Measurements from ENCODE around the gene ACVR1C.

The ACVR1C gene

GRCh38 chr2:157498483-157498882 lies 130.2 kb downstream of the ACVR1C start:
- DNase-seq (ENCODE audit: low read depth in 2 of 2, low spot score in 1 of 2), result no peak

GRCh38 chr2:157497638-157498314 lies 130.9 kb downstream of the ACVR1C start:
- no peak for DNase-seq (ENCODE audit: low read depth in 2 of 2, low spot score in 1 of 2)

DNA sequence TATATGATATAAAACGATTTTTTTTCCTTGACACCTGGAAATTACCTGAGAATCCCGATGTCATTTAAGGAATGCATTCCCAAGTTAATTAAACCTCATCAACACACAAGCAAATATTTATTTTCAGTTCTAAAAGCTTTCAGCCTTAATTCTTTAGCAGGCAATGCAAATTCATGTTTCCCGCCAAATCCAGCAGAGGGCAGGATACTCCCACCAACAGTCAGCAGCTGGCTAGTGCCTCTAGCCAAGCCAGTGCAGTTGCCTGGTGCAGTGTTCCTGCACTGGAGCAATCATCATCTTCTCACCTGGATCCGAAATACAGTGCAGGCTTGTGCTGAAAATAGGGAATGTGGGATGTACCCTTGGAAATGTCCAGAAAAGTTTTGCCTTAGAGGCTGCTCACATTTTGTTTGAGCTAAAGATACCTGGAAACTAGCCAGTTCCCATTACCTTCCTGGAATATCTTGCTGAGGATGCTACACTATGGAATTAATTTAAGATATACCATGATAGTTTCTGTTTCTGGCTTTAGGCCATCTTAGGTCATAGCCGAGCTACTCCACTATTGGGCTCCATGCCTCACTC lies 136.4 kb downstream of the ACVR1C start:
- DNase-seq (ENCODE audit: low read depth in 2 of 2, low spot score in 1 of 2), result peak; percentile 34 to 47

GRCh38 chr2:157489983-157490382 lies 138.7 kb downstream of the ACVR1C start:
- no peak for DNase-seq (ENCODE audit: low read depth in 2 of 2, low spot score in 1 of 2)

- DNase-seq (ENCODE audit: low read depth in 2 of 2, low spot score in 1 of 2), result no peak
These were observed 139.8 kb downstream of the ACVR1C start for GRCh38 chr2:157488877-157489276.

DNA sequence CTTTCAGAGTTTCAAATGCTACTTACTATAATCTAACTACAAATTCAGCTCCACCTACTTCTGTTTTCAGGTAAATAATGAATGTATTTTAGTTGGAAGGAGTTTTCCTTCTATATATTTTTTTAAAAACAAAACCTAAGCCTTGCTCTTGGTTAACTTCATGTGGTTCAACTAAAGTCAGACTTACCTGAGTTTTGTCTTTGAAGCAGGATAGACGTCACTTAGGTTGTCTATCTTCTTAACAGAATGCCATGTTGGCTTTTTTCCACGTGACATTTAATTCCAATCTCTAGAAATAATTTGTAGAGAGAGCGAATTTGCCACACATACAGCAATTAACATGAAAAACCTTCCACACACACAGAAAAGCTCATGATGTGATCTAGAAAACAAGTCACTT lies 140.9 kb downstream of the ACVR1C start:
- no peak for DNase-seq (ENCODE audit: low read depth in 2 of 2, low spot score in 1 of 2)

DNA sequence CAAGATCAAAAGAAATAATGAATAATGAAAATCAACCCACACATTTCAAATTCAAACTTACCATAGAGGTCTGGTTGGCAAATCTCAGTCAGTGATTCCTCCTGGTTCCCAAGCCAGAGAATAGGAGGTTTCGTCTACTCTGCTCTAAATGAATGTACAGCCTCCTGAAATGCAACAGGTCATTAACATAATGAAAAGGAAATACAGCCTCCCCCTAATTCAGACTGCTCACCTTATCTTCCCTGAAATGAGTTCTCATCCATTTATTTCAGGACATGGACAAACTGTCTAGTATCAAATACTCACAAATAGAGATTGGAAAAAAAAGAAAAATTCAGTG lies 141.4 kb downstream of the ACVR1C start:
- DNase-seq (ENCODE audit: low read depth in 2 of 2, low spot score in 1 of 2), result no peak

GRCh38 chr2:157486596-157487270 lies 141.9 kb downstream of the ACVR1C start:
- DNase-seq (ENCODE audit: low read depth in 2 of 2, low spot score in 1 of 2), result no peak

DNA sequence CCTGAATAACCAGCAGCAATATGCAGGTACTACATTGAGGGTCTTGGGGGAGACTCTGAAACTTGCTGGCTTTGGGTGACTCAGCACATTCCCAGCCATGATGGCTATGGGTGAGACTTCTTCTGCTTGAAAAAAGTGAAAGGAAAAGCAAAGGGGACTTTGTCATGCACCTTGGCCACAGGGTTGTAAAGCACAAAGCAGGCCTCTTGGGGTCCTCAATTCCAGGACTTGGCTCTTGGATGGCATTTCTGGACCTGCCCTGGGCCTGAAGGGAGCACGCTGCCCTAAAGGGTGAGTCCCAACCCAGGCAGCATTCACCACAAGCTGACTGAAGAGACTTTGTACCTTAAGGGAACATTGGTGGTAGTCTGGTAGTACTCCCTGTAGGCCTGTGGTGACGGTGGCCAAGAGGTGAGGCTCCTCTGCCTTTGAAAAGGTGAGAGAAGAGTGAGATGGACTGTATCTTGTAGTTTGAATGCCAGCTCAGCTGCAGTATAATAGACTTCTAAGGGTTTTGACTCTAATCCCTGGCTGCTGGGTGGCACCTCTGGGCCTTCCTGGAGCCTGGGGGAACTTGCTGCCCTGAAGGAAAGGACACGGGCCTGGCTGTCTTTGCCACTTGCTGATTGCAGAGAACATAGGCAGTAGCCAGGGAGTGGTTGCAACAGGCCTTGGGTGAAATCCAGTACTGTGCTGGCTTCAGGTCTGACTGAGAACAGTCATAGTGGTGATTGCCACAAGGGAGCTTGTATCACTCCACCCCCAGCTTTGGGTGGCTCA lies 148.3 kb downstream of the ACVR1C start:
- DNase-seq (ENCODE audit: low read depth in 2 of 2, low spot score in 1 of 2), result no peak

- DNase-seq (ENCODE audit: low read depth in 2 of 2, low spot score in 1 of 2), result no peak
These were observed 149.3 kb downstream of the ACVR1C start for GRCh38 chr2:157479081-157480027.

DNA sequence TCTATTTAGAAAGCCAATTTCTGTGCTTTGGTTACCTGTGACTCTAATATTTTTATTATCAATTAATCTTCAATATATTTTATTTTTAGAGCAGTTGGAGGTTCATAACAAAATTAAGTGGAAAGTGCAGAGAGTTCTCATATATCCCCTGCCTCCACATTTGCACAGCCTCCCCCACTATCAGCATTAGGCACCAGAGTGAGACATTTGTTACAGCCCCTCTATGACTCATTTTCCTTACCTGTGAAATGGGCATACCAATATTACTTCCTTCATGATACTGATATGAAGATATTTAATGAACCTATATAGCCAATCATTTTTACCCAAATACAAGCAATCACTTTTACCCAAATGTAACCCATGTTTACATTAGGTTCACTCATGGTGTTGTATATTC lies 150.7 kb downstream of the ACVR1C start:
- no peak for DNase-seq (ENCODE audit: low read depth in 2 of 2, low spot score in 1 of 2)

- DNase-seq (ENCODE audit: low read depth in 2 of 2, low spot score in 1 of 2), result no peak
These were observed 151.5 kb downstream of the ACVR1C start for GRCh38 chr2:157476953-157477709.
